ENCODE data around the gene SLPI. TPM values are rescaled to one million over a fixed set of nuclear protein-coding genes. Genes with fewer than 3 reads are reported as not detected.

The SLPI gene
- total RNA-seq, 1 donor from 2014 or later = 2.0 TPM

DNA sequence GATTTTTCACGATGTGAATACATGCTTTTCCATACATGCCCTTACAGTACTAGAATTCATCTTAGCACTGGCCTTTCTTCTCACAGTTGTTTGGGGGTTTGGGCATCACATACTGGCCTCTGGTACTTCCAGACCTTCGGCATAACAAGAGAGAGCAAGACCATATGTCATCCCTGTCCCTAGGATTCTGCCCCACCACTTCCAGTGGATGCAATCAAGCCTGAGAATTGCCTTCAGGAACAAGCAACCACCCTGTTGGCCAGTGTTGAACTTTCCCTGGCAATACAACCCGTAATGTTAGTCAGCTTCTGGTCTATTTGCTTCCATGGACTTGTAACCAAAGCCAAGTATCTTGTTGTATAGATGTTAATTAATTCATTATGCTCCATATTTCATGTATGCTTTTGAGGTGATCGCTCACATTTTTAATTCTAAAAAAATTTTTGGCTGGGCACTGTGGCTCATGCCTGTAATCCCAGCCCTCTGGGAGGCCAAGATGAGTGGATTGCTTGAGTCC, 15.4 kb upstream of the SLPI start:
- DNase-seq = no peak

DNA sequence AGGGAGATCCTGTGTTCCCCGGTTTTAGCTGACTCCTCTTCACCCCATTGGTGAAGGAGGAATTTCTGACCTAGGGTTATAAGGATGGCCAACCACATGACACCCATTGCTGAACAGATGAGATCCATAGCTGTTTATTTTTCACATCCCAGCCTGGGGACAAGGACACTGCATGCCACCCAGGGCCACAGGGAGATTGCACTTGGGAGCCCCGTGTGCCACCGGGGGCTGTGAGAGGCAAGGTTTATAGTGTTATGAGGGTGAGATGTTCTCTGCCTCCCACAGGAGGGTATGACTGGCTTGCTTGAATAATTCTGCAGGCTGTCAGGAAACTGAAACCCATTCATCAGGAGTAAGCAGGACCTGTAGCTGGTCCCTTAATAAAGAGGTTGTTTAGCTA, 14.7 kb upstream of the SLPI start:
- no peak for DNase-seq

DNA sequence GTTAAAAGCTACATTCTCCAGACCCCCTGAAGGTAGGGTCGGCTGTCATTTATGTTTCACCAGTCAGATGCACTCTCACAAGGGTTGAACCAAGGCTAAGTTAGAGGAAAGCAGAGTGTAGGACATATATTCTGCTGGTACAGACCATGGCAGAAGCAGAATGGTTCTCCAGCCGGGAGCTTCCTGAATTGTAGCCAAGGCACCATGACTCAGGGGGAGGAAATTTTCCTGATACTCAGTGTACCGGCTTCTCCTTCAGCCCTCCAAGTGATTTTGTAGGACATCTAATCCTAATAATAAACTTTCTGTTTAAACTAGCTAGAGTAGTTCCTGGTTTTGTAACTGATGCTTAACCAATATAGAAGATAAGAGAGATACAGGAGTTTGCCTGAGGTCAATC, 14.2 kb upstream of the SLPI start:
- no peak for DNase-seq

- no peak for DNase-seq
These were observed 12.6 kb upstream of the SLPI start for GRCh38 chr20:45266977-45267376.

DNA sequence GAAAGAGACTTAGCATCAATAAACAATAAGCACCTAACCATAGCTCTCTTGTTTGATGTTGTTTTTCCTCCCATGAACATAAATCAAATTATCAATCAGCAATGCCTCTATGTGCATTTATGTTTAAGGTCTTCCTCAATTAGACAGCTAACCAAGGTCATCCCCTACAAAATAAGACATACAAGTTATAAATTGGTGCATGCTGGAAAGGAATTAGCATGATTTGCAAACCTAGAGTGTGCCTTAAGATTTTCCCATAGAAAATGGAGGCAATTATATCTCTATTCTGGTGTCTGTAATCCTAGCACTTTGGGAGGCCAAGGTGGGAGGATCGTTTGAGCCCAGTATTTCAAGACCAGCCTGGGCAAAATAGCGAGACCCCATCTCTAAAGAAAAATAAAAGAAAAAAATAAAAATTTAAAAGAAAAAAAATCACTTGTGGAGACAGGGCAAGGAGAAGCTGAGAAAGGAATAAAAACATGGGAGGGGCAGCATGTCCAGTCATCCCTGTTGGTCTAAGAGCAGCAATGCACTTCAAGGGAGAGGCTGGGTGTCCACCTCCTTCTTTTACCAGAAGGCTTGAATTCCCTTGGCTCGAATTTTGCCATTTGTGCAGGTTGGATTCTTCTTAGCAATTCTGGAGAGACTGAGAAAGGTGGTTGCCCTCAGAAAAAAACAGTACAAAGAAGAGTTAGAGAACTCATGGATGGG, 9.3 kb upstream of the SLPI start:
- DNase-seq = no peak

DNA sequence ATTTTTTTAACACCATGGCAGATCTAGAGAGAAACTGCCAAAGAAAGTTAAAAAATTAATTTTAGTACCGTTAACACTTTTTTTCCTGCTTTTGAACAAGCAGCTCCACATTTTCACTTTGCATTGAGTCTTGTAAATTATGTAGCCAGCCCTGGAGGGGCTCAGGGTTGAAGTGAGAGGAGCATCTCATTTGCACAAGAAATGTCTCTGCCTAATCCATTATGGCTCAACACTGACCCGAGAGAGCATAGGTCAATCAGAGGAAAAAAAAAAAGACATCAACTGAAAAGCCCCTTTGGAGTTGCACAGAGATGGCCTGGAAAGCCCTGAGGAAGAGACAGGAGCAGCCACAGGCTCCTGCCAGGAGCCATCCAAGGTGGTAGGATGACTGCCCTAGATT, 4.3 kb upstream of the SLPI start:
- no peak for DNase-seq

DNA sequence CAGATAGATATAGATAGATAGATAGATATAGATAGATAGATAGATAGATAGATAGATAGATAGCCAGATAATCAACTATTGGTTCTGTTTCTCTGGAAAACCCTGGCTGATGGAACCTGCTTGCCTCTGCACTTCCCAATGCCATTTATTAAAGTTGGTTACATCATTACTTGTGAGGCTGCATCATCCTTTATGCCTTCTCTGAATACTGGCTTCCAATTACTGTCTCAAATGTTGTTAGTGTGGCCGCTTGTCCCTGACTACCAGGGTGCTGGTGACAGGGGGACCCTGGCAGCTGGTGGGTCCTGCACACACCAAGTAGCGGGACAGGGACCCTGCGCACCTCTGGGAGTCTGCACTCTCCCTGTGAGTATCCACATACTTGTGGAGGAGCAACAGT, 3.9 kb upstream of the SLPI start:
- no peak for DNase-seq

DNA sequence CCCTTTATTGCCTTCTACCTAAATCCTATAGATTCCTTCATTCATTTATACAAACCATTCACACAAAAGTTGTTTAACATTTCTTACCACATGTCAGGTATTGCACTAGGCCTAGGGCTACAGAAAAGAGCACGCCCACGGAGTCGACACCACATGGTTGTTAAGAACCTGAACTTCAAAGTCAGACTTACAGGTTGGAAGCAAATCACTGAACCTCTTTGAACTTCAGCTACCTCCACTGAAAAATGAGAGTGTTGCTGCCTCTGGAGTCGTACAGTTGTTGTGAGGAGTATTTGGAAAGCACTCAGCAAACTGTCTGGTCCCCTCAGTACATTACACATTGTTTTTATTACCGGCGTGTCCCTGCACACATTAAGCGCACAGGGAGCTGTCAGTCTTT, 3.3 kb upstream of the SLPI start:
- no peak for DNase-seq

DNA sequence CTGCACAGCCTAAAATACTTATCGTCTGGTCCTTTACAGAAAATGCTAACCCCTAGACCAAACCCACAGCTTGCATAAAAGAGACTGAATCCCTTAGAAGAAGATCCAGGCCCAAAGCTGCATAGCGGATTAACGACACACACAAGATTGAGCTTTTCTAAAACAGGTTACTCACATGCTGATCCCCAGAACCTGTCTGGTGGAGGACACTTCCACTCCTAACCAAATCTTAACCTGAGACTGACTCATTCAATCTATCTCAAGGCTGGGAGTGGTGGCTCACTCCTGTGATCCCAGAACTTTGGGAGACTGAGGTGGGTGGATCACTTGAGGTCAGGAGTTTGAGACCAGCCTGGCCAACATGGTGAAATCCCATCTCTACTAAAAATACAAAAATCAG, 2.8 kb upstream of the SLPI start:
- DNase-seq = no peak

GRCh38 chr20:45253261-45253660, 1.1 kb downstream of the SLPI start:
- DNase-seq = no peak

DNA sequence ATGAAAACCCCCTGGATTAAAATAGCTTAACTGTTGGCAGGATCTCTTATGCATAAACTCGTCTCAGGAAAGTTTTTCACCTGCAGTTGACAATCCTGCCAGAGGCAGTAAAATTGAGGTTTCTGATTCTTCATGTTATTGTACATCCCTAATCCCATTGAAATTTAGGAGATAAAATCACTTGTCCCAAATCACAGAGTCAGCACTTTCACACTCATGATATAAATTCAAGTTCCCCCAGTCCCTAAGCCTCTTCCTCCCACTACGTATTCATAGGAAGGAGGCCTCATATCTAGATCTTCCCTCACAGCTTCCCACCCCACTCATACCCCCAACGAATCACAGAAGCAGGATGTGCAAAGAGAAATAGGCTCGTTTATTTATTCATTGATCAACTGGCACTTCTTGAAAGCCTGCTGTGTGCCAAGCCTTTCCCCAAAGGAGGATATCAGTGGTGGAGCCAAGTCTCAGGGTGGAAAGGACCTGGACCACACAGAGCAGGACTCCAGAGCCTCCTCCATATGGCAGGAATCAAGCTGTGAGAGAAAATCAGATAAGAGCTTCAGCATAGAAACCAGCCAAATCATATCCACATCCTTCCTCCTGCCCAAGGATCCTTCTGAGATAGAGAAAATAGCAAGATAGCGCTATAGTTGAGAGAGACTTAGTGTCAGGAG, 2.3 kb downstream of the SLPI start:
- no peak for DNase-seq

- no peak for DNase-seq
These were observed 5.8 kb downstream of the SLPI start for GRCh38 chr20:45248609-45249008.

DNA sequence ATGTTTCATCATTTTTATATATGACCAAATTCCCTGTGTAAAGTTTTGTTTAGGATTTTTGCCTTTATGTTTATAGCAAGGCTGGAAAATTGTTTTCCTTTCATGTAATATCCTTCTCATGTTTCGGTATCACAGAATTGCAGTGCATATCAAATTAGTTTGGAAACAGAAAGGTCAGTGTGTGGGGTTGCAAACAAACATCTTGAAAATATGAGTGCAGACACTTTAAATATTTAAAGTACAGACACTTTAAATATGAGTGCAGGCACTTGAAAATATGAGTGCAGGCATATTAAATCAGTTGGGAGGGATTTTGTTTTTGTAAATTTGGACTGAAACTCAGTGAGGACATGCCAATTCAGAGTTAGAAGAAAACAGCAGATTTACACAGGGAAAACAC, 6.5 kb downstream of the SLPI start:
- DNase-seq = no peak

- DNase-seq = no peak
These were observed 8.3 kb downstream of the SLPI start for GRCh38 chr20:45246109-45246508.

- no peak for DNase-seq
These were observed 16.2 kb downstream of the SLPI start for GRCh38 chr20:45238139-45238538.

DNA sequence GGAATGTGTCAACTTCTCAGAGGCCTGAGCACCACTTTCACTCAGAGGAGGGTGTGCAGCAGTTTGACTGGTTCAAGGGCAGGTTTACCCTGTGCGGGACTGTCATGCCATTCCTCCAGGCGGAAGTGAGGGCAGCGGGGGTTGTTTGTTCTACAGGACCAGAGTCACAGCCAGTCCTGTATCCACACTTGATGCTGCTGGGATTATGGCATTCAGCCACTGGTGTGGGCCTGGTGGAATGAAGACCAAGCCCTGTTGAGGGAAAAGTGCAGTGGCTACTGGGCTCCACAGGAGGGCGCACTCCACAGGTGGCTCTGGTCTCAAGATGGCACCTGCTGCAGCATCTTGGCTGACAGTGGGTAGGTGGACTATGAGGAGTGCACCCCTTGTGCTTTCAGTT, 18.4 kb downstream of the SLPI start:
- peak; percentile 9 for DNase-seq

GRCh38 chr20:45230631-45231030, 23.7 kb downstream of the SLPI start:
- no peak for DNase-seq

- peak; percentile 21 for DNase-seq
These were observed 24.9 kb downstream of the SLPI start for GRCh38 chr20:45229264-45230056.

- no peak for DNase-seq
These were observed 28.1 kb downstream of the SLPI start for GRCh38 chr20:45226287-45226686.

DNA sequence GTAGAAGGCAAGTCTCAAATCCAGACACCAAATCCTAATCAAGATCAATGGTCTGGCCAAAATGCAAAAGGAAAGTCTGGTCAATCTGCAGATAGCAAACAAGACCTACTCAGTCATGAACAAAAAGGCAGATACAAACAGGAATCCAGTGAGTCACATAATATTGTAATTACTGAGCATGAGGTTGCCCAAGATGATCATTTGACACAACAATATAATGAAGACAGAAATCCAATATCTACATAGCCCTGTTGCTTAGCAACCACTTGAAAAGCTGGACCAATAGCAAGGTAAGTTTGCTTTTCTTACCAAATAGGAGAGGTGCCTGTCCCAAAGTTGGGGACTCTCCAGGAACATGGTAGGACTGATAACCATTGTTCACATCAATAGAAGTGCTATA, 31.2 kb downstream of the SLPI start:
- DNase-seq = no peak

DNA sequence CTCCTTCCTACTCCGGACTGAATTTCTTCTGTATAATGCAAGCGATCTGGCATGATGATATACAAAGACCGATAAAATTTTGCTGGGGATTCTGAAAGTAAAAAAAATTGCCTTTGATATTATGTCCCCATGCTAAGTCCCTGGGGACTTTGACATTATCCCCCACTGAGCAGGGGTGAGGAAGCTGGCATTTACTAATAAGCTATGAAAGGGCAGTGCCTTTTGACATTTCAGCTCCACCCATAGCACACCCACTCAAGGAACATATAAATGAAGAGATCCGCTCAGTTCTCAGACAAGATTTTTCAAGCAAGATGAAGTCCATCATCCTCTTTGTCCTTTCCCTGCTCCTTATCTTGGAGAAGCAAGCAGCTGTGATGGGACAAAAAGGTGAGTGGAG, 33.3 kb downstream of the SLPI start, which contains the start of gene SEMG2:
TSS of gene SEMG2 (plus strand) at position 298 of the 400 bp plus-strand sequence. CDS start at position 315, 17 bp downstream.
- DNase-seq = no peak

GRCh38 chr20:45218636-45219035, 35.7 kb downstream of the SLPI start:
- DNase-seq = no peak

GRCh38 chr20:45218124-45218523, 36.2 kb downstream of the SLPI start:
- no peak for DNase-seq
